IMR-90 (cell line): ENCODE data around the gene CFAP73. TPM values are rescaled to one million over a fixed set of nuclear protein-coding genes. Genes with fewer than 3 reads are reported as not detected.

Source experiments
- ATAC-seq: fragments of 200-7000 bp; cut with Tn5 transposase; 2 replicates; pipeline ENCODE4 v1.9.1; 2020; ENCODE audit warnings: low read depth, mild to moderate bottlenecking, moderate library complexity
- BruUV-seq: library from RNA; stranded (reverse); fragments of 400-500 nt; replicated peaks from 2 replicates; lab custom pipeline; 2021; lab: Mats Ljungman, UMichigan
- CTCF ChIA-PET: fragments of 300-600 bp; formaldehyde crosslinking; extraction: SDS; loops from one replicate; lab custom pipeline; 2021; ENCODE audit warnings: antibody characterized with exemption; lab: Yijun Ruan, JAX
- POLR2A ChIA-PET: fragments of 300-600 bp; sonication (Branson Sonifier 250); formaldehyde crosslinking; loops from one replicate; lab custom pipeline; 2022; ENCODE audit warnings: antibody characterized with exemption; ENCODE audit not compliant: unreplicated experiment; lab: Charles Lee
- DNase-seq: peaks from one replicate; pipeline ENCODE4 v3.0.0; 2013
- H2AFZ ChIP-seq: replicated peaks from 2 replicates; pipeline ENCODE3; 2013; ENCODE audit warnings: low read length, mild to moderate bottlenecking; ENCODE audit not compliant: poor library complexity
- H2AK5ac ChIP-seq: 2 replicates; pipeline ENCODE4 v1.6.1; 2013; ENCODE audit warnings: low read depth, low read length, inconsistent platforms
- H2AK9ac ChIP-seq: replicated peaks from 2 replicates; pipeline ENCODE3; 2013; ENCODE audit warnings: mild to moderate bottlenecking, low read depth, low read length, moderate library complexity; ENCODE audit not compliant: poor library complexity
- H2BK120ac ChIP-seq: 2 replicates; pipeline ENCODE4 v1.6.1; 2013; ENCODE audit warnings: low read depth, low read length, inconsistent platforms
- H2BK15ac ChIP-seq: 3 replicates; pipeline ENCODE4 v1.6.1; 2013; ENCODE audit warnings: low read depth, low read length, inconsistent platforms
- H2BK20ac ChIP-seq: 2 replicates; pipeline ENCODE4 v1.6.1; 2013; ENCODE audit warnings: low read depth, mild to moderate bottlenecking, inconsistent platforms, low read length, moderate library complexity
- H2BK5ac ChIP-seq: 2 replicates; pipeline ENCODE4 v1.6.1; 2013; ENCODE audit warnings: mild to moderate bottlenecking, low read depth, low read length, inconsistent platforms; ENCODE audit not compliant: poor library complexity, severe bottlenecking
- H3K14ac ChIP-seq: replicated peaks from 2 replicates; pipeline ENCODE4 v1.6.1; 2013; ENCODE audit warnings: low read depth, low read length, inconsistent platforms
- H3K18ac ChIP-seq: 2 replicates; pipeline ENCODE4 v1.6.1; 2013; ENCODE audit warnings: low read depth, low read length, control low read depth
- H3K23ac ChIP-seq: 2 replicates; pipeline ENCODE4 v1.6.1; 2013; ENCODE audit warnings: low read depth, low read length, inconsistent platforms
- H3K27ac ChIP-seq: 2 replicates; pipeline ENCODE4 v1.5.1; 2013; ENCODE audit warnings: mild to moderate bottlenecking, control low read depth, low read length; ENCODE audit not compliant: insufficient read depth
- H3K27me3 ChIP-seq: 2 replicates; pipeline ENCODE4 v1.6.1; 2013; ENCODE audit warnings: low read length; ENCODE audit not compliant: control insufficient read depth, insufficient read depth
- H3K36me3 ChIP-seq: 2 replicates; pipeline ENCODE4 v1.6.1; 2013; ENCODE audit warnings: low read length, mixed read lengths; ENCODE audit not compliant: control insufficient read depth, insufficient read depth
- H3K4ac ChIP-seq: 2 replicates; pipeline ENCODE4 v1.6.1; 2013; ENCODE audit warnings: low read depth, low read length, inconsistent platforms
- H3K4me1 ChIP-seq: 2 replicates; pipeline ENCODE4 v1.6.1; 2013; ENCODE audit warnings: low read length, mixed read lengths; ENCODE audit not compliant: control insufficient read depth, insufficient read depth
- H3K4me2 ChIP-seq: 2 replicates; pipeline ENCODE4 v1.6.1; 2013; ENCODE audit warnings: low read depth, mild to moderate bottlenecking, control low read depth, low read length, moderate library complexity
- H3K4me3 ChIP-seq: 2 replicates; pipeline ENCODE4 v1.5.1; 2013; ENCODE audit warnings: low read depth, mild to moderate bottlenecking, control low read depth, low read length, moderate library complexity; ENCODE audit not compliant: insufficient read depth
- H3K56ac ChIP-seq: 2 replicates; pipeline ENCODE4 v1.6.1; 2013; ENCODE audit warnings: low read length, inconsistent platforms; ENCODE audit not compliant: insufficient read depth; ENCODE audit errors: extremely low read depth
- H3K79me1 ChIP-seq, 2 experiments: 2 replicates each; pipeline ENCODE4 v1.6.1; 2013; ENCODE audit warnings: low read length in 2 of 2, inconsistent platforms in 1 of 2, low read depth in 1 of 2
- H3K9ac ChIP-seq: 2 replicates; pipeline ENCODE4 v1.6.1; 2013; ENCODE audit warnings: low read depth, low read length, control low read depth
- H3K9me1 ChIP-seq: 2 replicates; pipeline ENCODE4 v1.6.1; 2013; ENCODE audit warnings: low read length, inconsistent platforms; ENCODE audit not compliant: insufficient read depth
- H3K9me3 ChIP-seq: 2 replicates; pipeline ENCODE4 v1.6.1; 2013; ENCODE audit warnings: low read length; ENCODE audit not compliant: control insufficient read depth, insufficient read depth
- H4K20me1 ChIP-seq: 2 replicates; pipeline ENCODE4 v1.6.1; 2013; ENCODE audit warnings: low read length, inconsistent platforms; ENCODE audit not compliant: insufficient read depth
- H4K5ac ChIP-seq: 2 replicates; pipeline ENCODE4 v1.6.1; 2013; ENCODE audit warnings: mild to moderate bottlenecking, low read depth, low read length, control low read depth
- H4K8ac ChIP-seq, 2 experiments: 2 replicates each; pipeline ENCODE4 v1.6.1; 2013; ENCODE audit warnings: low read depth in 2 of 2, low read length in 2 of 2, control low read depth in 1 of 2, inconsistent platforms in 1 of 2
- H4K91ac ChIP-seq: 2 replicates; pipeline ENCODE4 v1.6.1; 2013; ENCODE audit warnings: low read depth, low read length, inconsistent platforms; ENCODE audit not compliant: insufficient read depth
- BHLHE40 ChIP-seq: fragments of 150-350 bp; IDR thresholded peaks from 2 replicates; pipeline ENCODE4 v1.6.1; 2016; ENCODE audit warnings: mild to moderate bottlenecking, low read depth, low read length
- CEBPB ChIP-seq: IDR thresholded peaks from 2 replicates; pipeline ENCODE4 v1.6.1; 2012; ENCODE audit warnings: low read depth, low read length, improper control_type of control experiment
- CHD1 ChIP-seq: IDR thresholded peaks from 2 replicates; pipeline ENCODE4 v1.6.1; 2012; ENCODE audit warnings: low read depth, low read length, improper control_type of control experiment
- CTCF ChIP-seq: conservative IDR thresholded peaks from 2 replicates; pipeline ENCODE4 v1.5.1; 2012; ENCODE audit warnings: mild to moderate bottlenecking, low read depth, low read length, improper control_type of control experiment
- ELK1 ChIP-seq: fragments of 150-350 bp; IDR thresholded peaks from 2 replicates; pipeline ENCODE4 v1.6.1; 2016; ENCODE audit warnings: low read depth, mild to moderate bottlenecking, low read length, moderate library complexity, borderline replicate concordance
- FOS ChIP-seq: fragments of 150-350 bp; IDR thresholded peaks from 2 replicates; pipeline ENCODE4 v1.6.1; 2016; ENCODE audit warnings: low read depth, low read length
- MAFK ChIP-seq: IDR thresholded peaks from 2 replicates; pipeline ENCODE4 v1.6.1; 2012; ENCODE audit warnings: low read depth, low read length, improper control_type of control experiment
- MAZ ChIP-seq: IDR thresholded peaks from 2 replicates; pipeline ENCODE4 v1.6.1; 2012; ENCODE audit warnings: low read depth, mild to moderate bottlenecking, low read length, improper control_type of control experiment, moderate library complexity, borderline replicate concordance
- MXI1 ChIP-seq: IDR thresholded peaks from 2 replicates; pipeline ENCODE4 v1.6.1; 2012; ENCODE audit warnings: low read depth, mild to moderate bottlenecking, low read length, moderate library complexity, borderline replicate concordance
- NFE2L2 ChIP-seq: fragments of 150-350 bp; IDR thresholded peaks from 2 replicates; pipeline ENCODE4 v1.6.1; 2016; ENCODE audit warnings: low read depth, mild to moderate bottlenecking, low read length
- POLR2A ChIP-seq: IDR thresholded peaks from 2 replicates; pipeline ENCODE4 v1.6.1; 2012; ENCODE audit warnings: mild to moderate bottlenecking, low read depth, low read length
- RAD21 ChIP-seq: IDR thresholded peaks from 2 replicates; pipeline ENCODE4 v1.6.1; 2012; ENCODE audit warnings: low read length, improper control_type of control experiment
- RCOR1 ChIP-seq: IDR thresholded peaks from 2 replicates; pipeline ENCODE4 v1.6.1; 2012; ENCODE audit warnings: mild to moderate bottlenecking, low read length, improper control_type of control experiment; ENCODE audit not compliant: insufficient replicate concordance
- RFX5 ChIP-seq: IDR thresholded peaks from 2 replicates; pipeline ENCODE4 v1.8.0; 2012; ENCODE audit warnings: low read depth, mild to moderate bottlenecking, low read length, moderate library complexity
- SMC3 ChIP-seq: fragments of 150-350 bp; IDR thresholded peaks from 2 replicates; pipeline ENCODE4 v1.6.1; 2016; ENCODE audit warnings: low read depth, mild to moderate bottlenecking, antibody characterized with exemption, low read length, moderate library complexity
- USF2 ChIP-seq: fragments of 150-350 bp; IDR thresholded peaks from 2 replicates; pipeline ENCODE4 v1.6.1; 2017; ENCODE audit warnings: mild to moderate bottlenecking, antibody characterized with exemption, low read length, low read depth
- WGBS, 2 experiments: methylation state at CpG; one replicate each; pipeline versions ENCODE4 v1.1.5 to v1.1.7; 2013; ENCODE audit warnings: missing lambda C conversion rate in 2 of 2; ENCODE audit not compliant: insufficient read length in 1 of 2; ENCODE audit errors: extremely low coverage in 2 of 2; 5-methylcytosine and 5-hydroxymethylcytosine counted together
- dilution Hi-C: fragments of 300-500 bp; cut with HindIII; formaldehyde crosslinking; loops from one replicate; pipeline ENCODE4 v1.14.3; 2018; ENCODE audit warnings: low sequenced_read_pairs; ENCODE audit not compliant: unreplicated experiment
- in situ Hi-C: fragments of 300-500 bp; cut with MboI; formaldehyde crosslinking; loops from 3 replicates; pipeline ENCODE4 v1.14.3; 2019; ENCODE audit warnings: low sequenced_read_pairs, inconsistent platforms, mixed read lengths
- intact Hi-C: fragments of 100-400 bp; cut with micrococcal nuclease; formaldehyde crosslinking; loops from 2 replicates; pipeline ENCODE4 v1.10.0; 2022
- polyA plus RNA-seq, 3 experiments: library from polyadenylated mRNA; depleted of rRNA; stranded (reverse); fragments of >200 nt; gene quantifications; 2 replicates each; pipeline ENCODE4 v1.2.3, GENCODE V29; 2012; ENCODE audit warnings: low replicate concordance in 1 of 3
- total RNA-seq: library from RNA; depleted of rRNA; stranded (reverse); fragments of >200 nt; gene quantifications from 2 replicates; pipeline ENCODE4 v1.2.3, GENCODE V29; 2012

The CFAP73 gene
- total and polyA plus RNA-seq, 2 of the 4 experiments (the other 2 are of a cell fraction): not detected

- Histone ChIP-seq H3K4me3 (no peak overlapping the region), H2AK9ac (peak overlapping the region; percentile 39), H2AK5ac (no peak overlapping the region), H4K91ac (no peak overlapping the region), H3K23ac (no peak overlapping the region), H3K4me1 (no peaks in the 10 kb centered on the region), H3K9ac (no peak overlapping the region), H3K56ac (no peak overlapping the region), H2AFZ (no peak overlapping the region), H3K9me3 (no peaks in the 10 kb centered on the region), H3K9me1 (no peaks in the 10 kb centered on the region), H4K20me1 (no peaks in the 10 kb centered on the region), H2BK15ac (no peak overlapping the region), H2BK120ac (no peak overlapping the region), H4K8ac (no peak overlapping the region), H3K4ac (no peak overlapping the region), H3K18ac (no peak overlapping the region), H3K27ac (no peak overlapping the region), H2BK20ac (no peak overlapping the region), H3K14ac (no peak overlapping the region), H4K5ac (no peak overlapping the region), H3K4me2 (no peak overlapping the region), H2BK5ac (no peak overlapping the region), H3K36me3 (no peaks in the 10 kb centered on the region), H3K27me3 (peaks cover 3% of the 10 kb centered on the region), H3K79me1 (no peaks in the 10 kb centered on the region)
- ChIA-PET CTCF (no interaction called here), POLR2A (no interaction called here)
- intact Hi-C loops (no loop called here), in situ Hi-C loops (no loop called here), dilution Hi-C loops (no loop called here)
- WGBS, 2 experiments: 58% methylated on average over 9 of the region's 18 CpGs; no CpG with 5 or more reads in 1 of the 2 experiments
- no peak for ATAC-seq
- TF ChIP-seq RAD21: no peak
- TF ChIP-seq USF2: no peak
- no peak for TF ChIP-seq MAFK
- no peak for TF ChIP-seq RFX5
- no peak for TF ChIP-seq CEBPB
- no peak for TF ChIP-seq NFE2L2
- TF ChIP-seq BHLHE40: no peak
- TF ChIP-seq MXI1: no peak
- TF ChIP-seq RCOR1: no peak
- no peak for TF ChIP-seq MAZ
- TF ChIP-seq SMC3: no peak
- TF ChIP-seq ELK1: no peak
- no peak for TF ChIP-seq POLR2A
- TF ChIP-seq FOS: no peak
- TF ChIP-seq CHD1: no peak
- TF ChIP-seq CTCF: no peak
- no TSS peak for BruUV-seq
- no peak for DNase-seq
Observed at GRCh38 chr12:113130457-113131135, 18.9 kb upstream of the CFAP73 start.
